K562 (cell line): ENCODE data around the gene UBE2H. TPM values are rescaled to one million over a fixed set of nuclear protein-coding genes. Genes with fewer than 3 reads are reported as not detected.

Experiments used
- ATAC-seq: fragments of 200-7000 bp; cut with Tn5 transposase; 3 replicates; pipeline ENCODE4 v1.9.1; 2020; ENCODE audit warnings: moderate library complexity
- BruUV-seq: library from RNA; stranded (reverse); fragments of 400-500 nt; replicated peaks from 2 replicates; lab custom pipeline; 2021; lab: Mats Ljungman, UMichigan
- CTCF ChIA-PET: fragments of 300-600 bp; formaldehyde crosslinking; extraction: SDS; loops from one replicate; lab custom pipeline; 2021; ENCODE audit warnings: low intra/inter-chr PET ratio; lab: Yijun Ruan, JAX
- POLR2A ChIA-PET: fragments of 300-600, 350-650 bp; sonication (Branson Sonifier 250); formaldehyde crosslinking; extraction: SDS; loops from one replicate; lab custom pipeline; 2021; ENCODE audit warnings: antibody characterized with exemption, inconsistent platforms; lab: Yijun Ruan, JAX
- DNase-seq, 4 experiments: peaks; one replicate each; pipeline versions ENCODE4 v3.0.0 to v3.0.0-alpha.2; 2011 to 2018; ENCODE audit warnings: low spot score in 3 of 4, mixed read lengths in 3 of 4; ENCODE audit errors: extremely low read depth in 1 of 4
- FAIRE-seq: peaks from 2 replicates; lab custom pipeline; 2011; peaks lifted over from hg19 to GRCh38; lab: Jason Lieb, UNC
- H2AFZ ChIP-seq: 2 replicates; pipeline ENCODE4 v1.6.0; 2011; ENCODE audit warnings: low read depth, low read length, control low read depth, inconsistent platforms
- H3K27ac ChIP-seq: fragments of 200-600 bp; 3 replicates; pipeline ENCODE4 v1.8.0; 2011; ENCODE audit warnings: low read depth, mild to moderate bottlenecking, control low read depth, inconsistent platforms, low read length, moderate library complexity, mixed read lengths; ENCODE audit errors: extremely low read depth
- H3K27me3 ChIP-seq, 2 experiments: fragments of 300-600 bp in 1 of 2; 2 replicates in 1 of 2; 3 replicates in 1 of 2; pipeline versions ENCODE4 v1.6.0 to v1.8.0; 2011; ENCODE audit warnings: inconsistent platforms in 2 of 2, low read length in 2 of 2, mild to moderate bottlenecking in 1 of 2, mixed read lengths in 1 of 2, moderate library complexity in 1 of 2; ENCODE audit not compliant: control insufficient read depth in 2 of 2, insufficient read depth in 2 of 2
- H3K36me3 ChIP-seq: fragments of 300-600 bp; 3 replicates; pipeline ENCODE4 v1.8.0; 2011; ENCODE audit warnings: mild to moderate bottlenecking, low read length, inconsistent platforms; ENCODE audit not compliant: control insufficient read depth, insufficient read depth
- H3K4me1 ChIP-seq, 2 experiments: fragments of 200-600 bp in 1 of 2; replicated peaks in 1 of 2; 2 replicates in 1 of 2; 3 replicates in 1 of 2; pipeline versions ENCODE4 v1.5.1 to v1.8.0; 2011; ENCODE audit warnings: inconsistent platforms in 2 of 2, low read length in 2 of 2, mild to moderate bottlenecking in 1 of 2, mixed read lengths in 1 of 2, moderate library complexity in 1 of 2; ENCODE audit not compliant: control insufficient read depth in 2 of 2, insufficient read depth in 2 of 2
- H3K4me2 ChIP-seq: 2 replicates; pipeline ENCODE4 v1.6.1; 2011; ENCODE audit warnings: low read length, control low read depth, inconsistent platforms, mixed read lengths; ENCODE audit not compliant: insufficient read depth
- H3K4me3 ChIP-seq: fragments of 200-600 bp; sonication (generic), shearing (Covaris generic); 2 replicates; pipeline ENCODE4 v1.5.1; 2016; ENCODE audit warnings: control low read depth, inconsistent platforms
- H3K79me2 ChIP-seq: fragments of 200-600 bp; 3 replicates; pipeline ENCODE4 v1.8.0; 2011; ENCODE audit warnings: low read length, inconsistent platforms; ENCODE audit not compliant: control insufficient read depth, insufficient read depth
- H3K9ac ChIP-seq, 2 experiments: 2 replicates each; pipeline versions ENCODE4 v1.6.0 to v1.6.1; 2011; ENCODE audit warnings: low read depth in 2 of 2, low read length in 2 of 2, control low read depth in 1 of 2, inconsistent platforms in 1 of 2, mild to moderate bottlenecking in 1 of 2, mixed read lengths in 1 of 2; ENCODE audit not compliant: insufficient read depth in 1 of 2
- H3K9me1 ChIP-seq: one replicate; pipeline ENCODE4 v1.6.0; 2011; ENCODE audit warnings: inconsistent platforms, mild to moderate bottlenecking, low read length, moderate library complexity; ENCODE audit not compliant: control insufficient read depth, insufficient read depth
- H3K9me3 ChIP-seq: replicated peaks from 2 replicates; pipeline ENCODE4 v1.5.1; 2011; ENCODE audit warnings: low read depth, low read length, inconsistent platforms; ENCODE audit not compliant: control insufficient read depth, insufficient read depth
- H4K20me1 ChIP-seq: replicated peaks from 2 replicates; pipeline ENCODE4 v1.6.1; 2011; ENCODE audit warnings: low read length, inconsistent platforms, mixed read lengths; ENCODE audit not compliant: control insufficient read depth, insufficient read depth
- ARID2 ChIP-seq: fragments of 450-650 bp; IDR thresholded peaks from 2 replicates; pipeline ENCODE4 v1.6.1; 2017; ENCODE audit warnings: antibody characterized with exemption, mild to moderate bottlenecking
- BACH1 ChIP-seq: fragments of 200-800 bp; sonication (Bioruptor generic); IDR thresholded peaks from 2 replicates; pipeline ENCODE4 v1.6.1; 2016; ENCODE audit warnings: missing genetic modification characterization, missing compliant biosample characterization
- C11orf30 ChIP-seq: fragments of 450-650 bp; IDR thresholded peaks from 2 replicates; pipeline ENCODE4 v1.6.1; 2016; ENCODE audit warnings: low read depth, mild to moderate bottlenecking
- ELF2 ChIP-seq: fragments of 250-450 bp; sonication (Bioruptor Pico); IDR thresholded peaks from 2 replicates; pipeline ENCODE4 v1.5.0; 2021; ENCODE audit warnings: mild to moderate bottlenecking
- GATAD2B ChIP-seq: fragments of 450-650 bp; IDR thresholded peaks from 2 replicates; pipeline ENCODE4 v1.6.1; 2017; ENCODE audit warnings: mild to moderate bottlenecking, borderline replicate concordance
- MAZ ChIP-seq, 2 experiments: fragments of 450-650 bp in 1 of 2; sonication (generic) in 1 of 2; formaldehyde crosslinking; IDR thresholded peaks in 1 of 2; conservative IDR thresholded peaks in 1 of 2; 2 replicates each; pipeline versions ENCODE4 v1.4.0 to v1.5.0; 2020; ENCODE audit warnings: mild to moderate bottlenecking in 1 of 2, missing genetic modification reagents in 1 of 2
- NBN ChIP-seq: fragments of 450-650 bp; IDR thresholded peaks from 2 replicates; pipeline ENCODE4 v1.6.1; 2016; ENCODE audit warnings: low read depth, mild to moderate bottlenecking
- NFIX ChIP-seq: fragments of 250-450 bp; sonication (Bioruptor Pico); IDR thresholded peaks from 2 replicates; pipeline ENCODE4 v1.4.0; 2020; ENCODE audit warnings: low read depth, mild to moderate bottlenecking, moderate library complexity
- NKRF ChIP-seq: fragments of 450-650 bp; IDR thresholded peaks from 2 replicates; pipeline ENCODE4 v1.6.1; 2016; ENCODE audit warnings: borderline replicate concordance
- SRF ChIP-seq, 2 experiments: fragments of 250-450, 450-650 bp in 1 of 2; sonication (Bioruptor Pico) in 1 of 2; sonication (generic) in 1 of 2; formaldehyde crosslinking; IDR thresholded peaks; 2 replicates each; pipeline versions ENCODE4 v1.5.0 to v1.5.1; 2020 to 2022; ENCODE audit warnings: mild to moderate bottlenecking in 1 of 2, missing genetic modification reagents in 1 of 2
- TOE1 ChIP-seq, 2 experiments: fragments of 450-650 bp in 1 of 2; sonication (generic) in 1 of 2; formaldehyde crosslinking in 1 of 2; IDR thresholded peaks; 2 replicates each; pipeline versions ENCODE4 v1.7.1 to v1.8.0; 2016 to 2022; ENCODE audit warnings: borderline replicate concordance in 2 of 2, mild to moderate bottlenecking in 2 of 2, antibody characterized with exemption in 1 of 2, inconsistent platforms in 1 of 2, low read depth in 1 of 2, missing genetic modification reagents in 1 of 2, moderate library complexity in 1 of 2
- TRIM25 ChIP-seq: fragments of 450-650 bp; IDR thresholded peaks from 2 replicates; pipeline ENCODE4 v1.7.0; 2016; ENCODE audit warnings: borderline replicate concordance
- ZFP91 ChIP-seq: sonication (generic); formaldehyde crosslinking; IDR thresholded peaks from 2 replicates; pipeline ENCODE4 v1.8.0; 2022; ENCODE audit warnings: mild to moderate bottlenecking, missing genetic modification reagents
- ZNF212 ChIP-seq: fragments of 450-650 bp; formaldehyde crosslinking; IDR thresholded peaks from 2 replicates; pipeline ENCODE4 v1.4.0; 2020; ENCODE audit warnings: mild to moderate bottlenecking
- WGBS: fragments of 100-300 bp; shearing (Covaris generic); methylation state at CpG from one replicate; pipeline ENCODE4 v1.1.6; 2016; ENCODE audit warnings: low coverage, mixed read lengths; ENCODE audit not compliant: insufficient coverage; ENCODE audit errors: missing lambda C conversion rate; 5-methylcytosine and 5-hydroxymethylcytosine counted together
- in situ Hi-C: fragments of 300-500 bp; cut with MboI; formaldehyde crosslinking; loops from 4 replicates; pipeline ENCODE4 v1.15.0; 2018; ENCODE audit warnings: inconsistent platforms, mixed read lengths
- intact Hi-C: fragments of 100-400 bp; cut with micrococcal nuclease; formaldehyde crosslinking; loops from 2 replicates; pipeline ENCODE4 v1.14.2; 2022
- polyA plus RNA-seq, 8 experiments: library from polyadenylated mRNA; depleted of rRNA in 4 of 8; stranded (reverse) in 5 of 8; unstranded in 3 of 8; fragments of >200 nt; fragmentation: Nextera tagmentation in 2 of 8; fragmentation: Illumina TruSeq in 1 of 8; extraction: Ambion mirVana in 2 of 8; extraction: Trizol in 1 of 8; gene quantifications; 2 replicates each; pipeline versions ENCODE4 v1.2.1 to v1.2.3, GENCODE V29; 2011 to 2014; ENCODE audit warnings: inconsistent platforms in 1 of 8, missing spikeins in 1 of 8
- total RNA-seq, 7 experiments: library from RNA; depleted of rRNA in 6 of 7; stranded (reverse); fragments of >200 nt in 6 of 7; fragmentation: Illumina TruSeq in 2 of 7; extraction: Trizol in 2 of 7; gene quantifications; 2 replicates each; pipeline versions ENCODE4 v1.2.1 to v1.2.3, GENCODE V29; 2011 to 2021; ENCODE audit warnings: low replicate concordance in 1 of 7

Gene UBE2H
- total and polyA plus RNA-seq, 9 of the 15 experiments (the other 6 are each of a cell fraction or from before 2014, with no cell fraction given) = 6.3 to 33.0 (median 13.3) TPM

- WGBS = 88% methylated on average over 1 of the region's 1 CpG
- Histone ChIP-seq H4K20me1 (peaks cover 4% of the 10 kb centered on the region; the same call in 1 of the 2 replicates), H3K9me3 (no peaks in the 10 kb centered on the region), H3K4me1 (peaks cover 46 to 57% of the 10 kb centered on the region in 2 experiments), H3K9ac (no peak overlapping the region), H3K4me3 (peak overlapping the region; percentile 69), H3K27ac (no peak overlapping the region), H3K36me3 (no peaks in the 10 kb centered on the region), H2AFZ (no peak overlapping the region), H3K79me2 (peaks cover 21% of the 10 kb centered on the region), H3K9me1 (no peaks in the 10 kb centered on the region), H3K27me3 (no peaks in the 10 kb centered on the region), H3K4me2 (0 out of 2 replicates have a peak overlapping the region, but pooled peaks have one; percentile 87)
- POLR2A ChIA-PET = interaction anchor here (0.7 to 2.5 kb wide), 10 partner anchors 8 to 85 kb away, joined by 3 to 19 read pairs (median 4); no protein-coding TSS in a partner anchor
- FAIRE-seq (no peak), ATAC-seq (no peak), DNase-seq (no peak)
- CTCF ChIA-PET = no interaction called here
- intact Hi-C loops (loop anchor here (2.0 to 5.0 kb wide), 3 partner anchors 70 to 120 kb away; no protein-coding TSS in a partner anchor), in situ Hi-C loops (no loop called here)
- BruUV-seq = no TSS peak
- TF ChIP-seq C11orf30 (peak; percentile 51; the same call in 1 of the 2 replicates), NFIX (CRISPR knock-in tag) (no peak), SRF (CRISPR knock-in tag; IDR thresholded peaks at IDR 0.05) (0 out of 4 replicates have a peak, but pooled peaks of 1 of the 2 experiments have one; percentile 21), MAZ (CRISPR knock-in tag; conservative IDR thresholded peaks at IDR 0.05 in 1 of 2, IDR thresholded peaks at IDR 0.05 in 1 of 2) (peak in 1 of 2 experiments; percentile 15; a peak in 1 of 4 replicates), BACH1 (tag) (0 out of 2 replicates have a peak, but pooled peaks have one; percentile 35), TOE1 (IDR thresholded peaks at IDR 0.05; ENCODE audit: borderline replicate concordance) (0 out of 2 replicates have a peak, but pooled peaks have one; percentile 0), TOE1 (CRISPR knock-in tag; IDR thresholded peaks at IDR 0.05; ENCODE audit: borderline replicate concordance, low read depth) (no peak), NBN (0 out of 2 replicates have a peak, but pooled peaks have one; percentile 55), GATAD2B (0 out of 2 replicates have a peak, but pooled peaks have one; percentile 22), NKRF (0 out of 2 replicates have a peak, but pooled peaks have one; percentile 36), ZFP91 (CRISPR knock-in tag) (no peak), ZNF212 (no peak), TRIM25 (0 out of 2 replicates have a peak, but pooled peaks have one; percentile 62), ARID2 (0 out of 2 replicates have a peak, but pooled peaks have one; percentile 45), ELF2 (CRISPR knock-in tag) (0 out of 2 replicates have a peak, but pooled peaks have one; percentile 44)
Observed at GRCh38 chr7:129950933-129951225, 1.9 kb downstream of the UBE2H start.
